ENCODE results near the gene EMD. TPM values are rescaled to one million over a fixed set of nuclear protein-coding genes. Genes with fewer than 3 reads are reported as not detected.
"Not testable (repeated sequence)": the region's sequence is repeated elsewhere in the genome, so short reads cannot be mapped to it uniquely, and the experiment has no call there.

EMD gene
- polyA plus RNA-seq, 1 donor, result 68.2 TPM

GRCh38 chrX:154371017-154371788, 7.9 kb upstream of the EMD start:
- DNase-seq, result peak; percentile 89

GRCh38 chrX:154371789-154372300, 7.2 kb upstream of the EMD start:
- no peak for DNase-seq

GRCh38 chrX:154372612-154373022, 6.5 kb upstream of the EMD start:
- DNase-seq, result no peak

GRCh38 chrX:154373340-154374306, 5.5 kb upstream of the EMD start:
- peak; percentile 62 for DNase-seq

GRCh38 chrX:154374313-154375155, 4.6 kb upstream of the EMD start, which contains the start of gene FLNA:
Gene FLNA, minus strand, starts transcription at chrX:154374634. Its CDS starts 3,389 bp downstream, at chrX:154371245.
- peak; percentile 8 for DNase-seq

GRCh38 chrX:154375156-154375504, 4.0 kb upstream of the EMD start:
- DNase-seq, result no peak

- no peak for DNase-seq
Observed at GRCh38 chrX:154376774-154377173, 2.3 kb upstream of the EMD start.

- DNase-seq, result no peak
Observed at GRCh38 chrX:154378059-154378798, 866 bp upstream of the EMD start.

- DNase-seq, result no peak
Observed at GRCh38 chrX:154379569-154379951, 465 bp downstream of the EMD start.

- no peak for DNase-seq
Observed at GRCh38 chrX:154380153-154380552, 1.1 kb downstream of the EMD start.

- no peak for DNase-seq
Observed at GRCh38 chrX:154380787-154381186, 1.7 kb downstream of the EMD start.

GRCh38 chrX:154381271-154381670, 2.2 kb downstream of the EMD start:
- DNase-seq, result no peak

GRCh38 chrX:154382483-154383069, 3.5 kb downstream of the EMD start:
- no peak for DNase-seq

- DNase-seq, result no peak
Observed at GRCh38 chrX:154383359-154384283, 4.5 kb downstream of the EMD start.

- no peak for DNase-seq
Observed at GRCh38 chrX:154384284-154384892, 5.3 kb downstream of the EMD start.

GRCh38 chrX:154388094-154388493, 9.0 kb downstream of the EMD start:
- DNase-seq, result not testable (repeated sequence)

GRCh38 chrX:154388649-154389048, 9.6 kb downstream of the EMD start:
- not testable (repeated sequence) for DNase-seq

GRCh38 chrX:154389812-154390747, 11.0 kb downstream of the EMD start:
- not testable (repeated sequence) for DNase-seq
